Adrenal gland (tissue), 12 donors: ENCODE data around the gene VSIG10L2. TPM values are rescaled to one million over a fixed set of nuclear protein-coding genes. Genes with fewer than 3 reads are reported as not detected.

Experiments
- DNase-seq, 7 donors: peaks; one replicate each; pipeline ENCODE4 v3.0.0-alpha.2; 2019 to 2020
- H3K27ac ChIP-seq, 5 donors: fragments of 200-600 bp; sonication (generic) in 4 of 5; 1 replicate in 3 of 5; 2 replicates in 2 of 5; pipeline versions ENCODE4 v1.5.1 to v1.8.0; 2016 to 2020; ENCODE audit warnings: mild to moderate bottlenecking in 1 of 5
- H3K27me3 ChIP-seq: fragments of 200-600 bp; 2 replicates; pipeline ENCODE4 v1.8.0; 2021
- H3K36me3 ChIP-seq, 2 donors: fragments of 200-600 bp; replicated peaks in 1 of 2; 1 replicate in 1 of 2; 2 replicates in 1 of 2; pipeline versions ENCODE4 v1.5.1 to v1.8.0; 2018 to 2022
- H3K4me1 ChIP-seq, 2 donors: fragments of 200-600 bp; replicated peaks in 1 of 2; 1 replicate in 1 of 2; 2 replicates in 1 of 2; pipeline versions ENCODE4 v1.5.1 to v1.8.0; 2018 to 2021
- H3K4me3 ChIP-seq, 4 donors: fragments of 200-600 bp; sonication (generic) in 3 of 4; one replicate each; pipeline ENCODE4 v1.5.1; 2016 to 2018
- H3K9me3 ChIP-seq, 3 donors: fragments of 200-600 bp; sonication (generic) in 1 of 3; replicated peaks in 1 of 3; 1 replicate in 2 of 3; 2 replicates in 1 of 3; pipeline versions ENCODE4 v1.5.1 to v1.8.0; 2016 to 2021
- POLR2A ChIP-seq, 2 donors: fragments of 450-650 bp; IDR thresholded peaks; one replicate each; pipeline ENCODE4 v1.6.1; 2017; ENCODE audit warnings: antibody characterized with exemption in 2 of 2, mild to moderate bottlenecking in 2 of 2, moderate library complexity in 1 of 2
- WGBS, 4 donors: extraction: QIAGEN DNeasy Blood & Tissue Kit in 2 of 4; methylation state at CpG; one replicate each; pipeline versions ENCODE4 v1.1.5 to v1.1.7; 2013 to 2017; 5-methylcytosine and 5-hydroxymethylcytosine counted together
- intact Hi-C, 2 donors: fragments of 100-400 bp; cut with DNase I; formaldehyde crosslinking; loops; one replicate each; pipeline versions ENCODE4 v1.14.1 to v1.15.0; 2022 to 2023
- polyA plus RNA-seq, 3 donors: library from polyadenylated mRNA; stranded (reverse); fragments of 200-250 nt in 2 of 3; fragments of 350-450 nt in 1 of 3; fragmentation: Illumina TruSeq in 1 of 3; extraction: RNeasy Lipid Tissue Mini Kit (QIAGEN cat#74804) in 1 of 3; gene quantifications; one replicate each; pipeline ENCODE4 v1.2.3, GENCODE V29; 2013 to 2014
- total RNA-seq, 9 donors: library from RNA; depleted of rRNA in 4 of 9; stranded (reverse); fragments of >200 nt in 4 of 9; fragments of 120-200 nt in 1 of 9; fragmentation: NEBNext Ultra II Directional in 1 of 9; extraction: Animal tissue kit (Norgen Biotek cat#: 25700) in 1 of 9; gene quantifications; one replicate each; pipeline versions ENCODE4 v1.1.0 to v1.2.4, GENCODE V29; 2013 to 2023
- TF ChIP-seq, protein P1 (sequence below), 6 experiments: fragments of 450-650 bp in 4 of 6; fragments of 200-600 bp in 2 of 6; sonication (generic) in 1 of 6; IDR thresholded peaks; 1 replicate in 5 of 6; 2 replicates in 1 of 6; pipeline versions ENCODE4 v1.5.1 to v1.8.0; 2016 to 2021; ENCODE audit warnings: antibody characterized with exemption in 6 of 6, mild to moderate bottlenecking in 2 of 6, moderate library complexity in 1 of 6
- donor health status: healthy with polysubstance abuse.
- donor health status: Bipolar disorder and iron deficiency.
- donor health status: DM: yes; HTN: yes; CAD: no.
- donor health status: DM: no; HTN: no; CAD: no.
- donor health status: DM: no; HTN: no; CAD: no.
- donor health status: DM: yes; HTN: yes; CAD: no.

Gene VSIG10L2
- total and polyA plus RNA-seq, 12 donors: 0.08 to 0.44 TPM; not detected in 10

- Histone ChIP-seq H3K4me3 (no peak overlapping the region), H3K9me3 (no peaks in the 10 kb centered on the region), H3K27me3 (no peaks in the 10 kb centered on the region), H3K36me3 (no peaks in the 10 kb centered on the region), H3K27ac (no peak overlapping the region), H3K4me1 (peaks cover 0 to 3% of the 10 kb centered on the region in 2 donors)
- DNase-seq: no peak
- intact Hi-C loops: no loop called here
- TF ChIP-seq, protein P1, sequence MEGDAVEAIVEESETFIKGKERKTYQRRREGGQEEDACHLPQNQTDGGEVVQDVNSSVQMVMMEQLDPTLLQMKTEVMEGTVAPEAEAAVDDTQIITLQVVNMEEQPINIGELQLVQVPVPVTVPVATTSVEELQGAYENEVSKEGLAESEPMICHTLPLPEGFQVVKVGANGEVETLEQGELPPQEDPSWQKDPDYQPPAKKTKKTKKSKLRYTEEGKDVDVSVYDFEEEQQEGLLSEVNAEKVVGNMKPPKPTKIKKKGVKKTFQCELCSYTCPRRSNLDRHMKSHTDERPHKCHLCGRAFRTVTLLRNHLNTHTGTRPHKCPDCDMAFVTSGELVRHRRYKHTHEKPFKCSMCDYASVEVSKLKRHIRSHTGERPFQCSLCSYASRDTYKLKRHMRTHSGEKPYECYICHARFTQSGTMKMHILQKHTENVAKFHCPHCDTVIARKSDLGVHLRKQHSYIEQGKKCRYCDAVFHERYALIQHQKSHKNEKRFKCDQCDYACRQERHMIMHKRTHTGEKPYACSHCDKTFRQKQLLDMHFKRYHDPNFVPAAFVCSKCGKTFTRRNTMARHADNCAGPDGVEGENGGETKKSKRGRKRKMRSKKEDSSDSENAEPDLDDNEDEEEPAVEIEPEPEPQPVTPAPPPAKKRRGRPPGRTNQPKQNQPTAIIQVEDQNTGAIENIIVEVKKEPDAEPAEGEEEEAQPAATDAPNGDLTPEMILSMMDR (IDR thresholded peaks at IDR 0.05): no peak
- TF ChIP-seq POLR2A (IDR thresholded peaks at IDR 0.05): no peak
- WGBS, 4 donors: 86 to 96% (median 93%) methylated on average over 2 of the region's 2 CpGs
Measured at GRCh38 chr11:125955856-125956255, 10.0 kb downstream of the VSIG10L2 start.

- TF ChIP-seq POLR2A (IDR thresholded peaks at IDR 0.05): no peak
- TF ChIP-seq, protein P1 (IDR thresholded peaks at IDR 0.05): no peak
- intact Hi-C loops: no loop called here
- Histone ChIP-seq H3K36me3 (no peaks in the 10 kb centered on the region), H3K27me3 (no peaks in the 10 kb centered on the region), H3K27ac (no peak overlapping the region), H3K9me3 (no peaks in the 10 kb centered on the region), H3K4me1 (peaks cover 0 to 3% of the 10 kb centered on the region in 2 donors), H3K4me3 (no peak overlapping the region)
- WGBS, 4 donors: 79 to 82% (median 81%) methylated on average over 22 of the region's 22 CpGs
- no peak for DNase-seq
Measured at GRCh38 chr11:125956391-125957134, 10.7 kb downstream of the VSIG10L2 start.

DNA sequence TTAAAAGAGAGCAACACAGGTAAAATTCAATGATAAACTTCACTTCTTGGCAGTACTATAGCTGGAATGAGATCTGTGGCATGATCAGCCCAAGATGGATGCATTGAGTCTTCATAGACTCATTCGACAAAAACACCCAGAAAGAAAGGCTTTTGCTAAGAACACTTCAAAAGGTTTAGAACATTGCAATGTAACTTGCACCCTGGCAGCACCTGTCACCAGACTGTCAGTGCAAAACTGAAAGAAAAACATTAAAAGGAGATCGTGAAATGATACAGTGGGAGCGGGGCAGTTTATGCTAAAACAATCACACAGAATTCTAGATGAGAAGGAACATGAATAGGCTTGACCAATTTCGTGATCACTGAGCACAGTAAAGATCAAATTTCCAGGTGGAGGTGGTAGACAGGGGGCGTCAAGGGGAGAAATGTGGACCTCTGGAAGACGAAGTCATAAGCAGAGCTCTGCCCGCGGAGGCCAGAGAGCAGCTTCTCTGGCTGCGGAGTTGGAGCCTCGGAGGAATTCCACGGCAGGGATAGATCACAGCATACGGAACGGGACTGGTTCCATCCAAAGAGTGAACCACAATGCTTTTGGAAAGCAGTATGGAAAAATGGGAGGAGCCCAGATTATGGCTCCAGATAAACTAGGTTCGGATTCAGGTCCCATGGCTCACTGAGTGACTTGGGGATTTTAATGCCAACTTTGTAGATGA is 11.9 kb downstream of the VSIG10L2 start:
- Histone ChIP-seq H3K27ac (no peak overlapping the region), H3K4me3 (no peak overlapping the region), H3K27me3 (no peaks in the 10 kb centered on the region), H3K36me3 (no peaks in the 10 kb centered on the region), H3K9me3 (no peaks in the 10 kb centered on the region), H3K4me1 (no peaks in the 10 kb centered on the region)
- no peak for DNase-seq
- intact Hi-C loops: no loop called here
- 87 to 90% (median 89%) methylated on average over 14 of the region's 14 CpGs for WGBS, 4 donors
- TF ChIP-seq, protein P1 (IDR thresholded peaks at IDR 0.05): no peak
- TF ChIP-seq POLR2A (IDR thresholded peaks at IDR 0.05): no peak

DNA sequence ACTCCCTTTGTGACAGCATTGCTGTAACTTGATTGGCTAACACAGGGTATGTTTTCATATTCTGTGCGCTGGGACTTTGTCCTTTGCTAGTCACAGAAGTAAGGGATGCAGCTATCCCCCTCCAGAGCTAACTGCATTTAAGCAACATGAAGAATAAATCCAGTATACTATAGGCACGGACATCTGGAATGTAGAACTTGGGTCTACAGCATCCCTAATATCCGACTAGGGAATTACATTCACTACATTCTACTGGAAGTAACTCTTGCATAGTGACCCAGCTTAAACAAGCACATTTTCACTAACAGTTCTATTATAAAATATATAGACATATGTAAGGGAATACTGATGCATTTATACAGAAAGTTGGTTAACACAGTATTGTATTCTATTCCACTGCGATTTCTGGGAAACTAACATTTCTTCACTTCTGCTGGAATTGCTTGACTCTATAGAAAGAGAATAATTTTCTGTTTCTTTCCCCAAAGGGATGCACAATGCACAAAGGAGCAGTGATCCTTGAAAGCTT is 13.1 kb downstream of the VSIG10L2 start:
- TF ChIP-seq POLR2A (IDR thresholded peaks at IDR 0.05): no peak
- TF ChIP-seq, protein P1 (IDR thresholded peaks at IDR 0.05): no peak
- H3K36me3 ChIP-seq: no peaks in the 10 kb centered on the region
- WGBS, 4 donors: 83 to 95% (median 91%) methylated on average over 4 of the region's 4 CpGs

More for the DNA sequence above, 13.1 kb downstream of the VSIG10L2 start:
- DNase-seq: no peak
- intact Hi-C loops: no loop called here
- no peaks in the 10 kb centered on the region for H3K4me1 ChIP-seq
- H3K27me3 ChIP-seq: no peaks in the 10 kb centered on the region
- H3K4me3 ChIP-seq: no peak overlapping the region
- no peaks in the 10 kb centered on the region for H3K9me3 ChIP-seq
- H3K27ac ChIP-seq: no peak overlapping the region
